ENCODE measurements around the gene SLC52A3. TPM values are rescaled to one million over a fixed set of nuclear protein-coding genes. Genes with fewer than 3 reads are reported as not detected.

SLC52A3 gene
- total RNA-seq, 1 experiment from 2014 or later, result 4.2 TPM

- no peaks in the 10 kb centered on the region for H3K9me2 ChIP-seq (replicated peaks; ENCODE audit: low read length)
- H3K4me3 ChIP-seq (ENCODE audit: low read length), result no peak overlapping the region
- H3K9ac ChIP-seq (ENCODE audit: low read length), result no peak overlapping the region
- H3K36me3 ChIP-seq (ENCODE audit: low read depth, low read length), result peaks cover 14% of the 10 kb centered on the region
- H3K4me1 ChIP-seq (ENCODE audit: insufficient read depth, low read length), result no peaks in the 10 kb centered on the region
- H3K79me2 ChIP-seq (ENCODE audit: low read length), result no peaks in the 10 kb centered on the region
- H2AFZ ChIP-seq (ENCODE audit: low read length), result no peak overlapping the region
- no peaks in the 10 kb centered on the region for H3F3A ChIP-seq (ENCODE audit: low read length, unreplicated experiment)
- no peaks in the 10 kb centered on the region for H3K27me3 ChIP-seq (ENCODE audit: low read length)
- H3K9me3 ChIP-seq (ENCODE audit: low read length), result no peaks in the 10 kb centered on the region
- no peak overlapping the region for H3K27ac ChIP-seq (ENCODE audit: low read length)
- H4K20me1 ChIP-seq (ENCODE audit: low read length), result no peaks in the 10 kb centered on the region
- TF ChIP-seq EZH2phosphoT487 (IDR thresholded peaks at IDR 0.05; ENCODE audit: borderline replicate concordance, low read length), result no peak
- TF ChIP-seq CTCF (conservative IDR thresholded peaks at IDR 0.05; ENCODE audit: low read depth, low read length), result peak; percentile 82
- no peak for TF ChIP-seq EZH2 (IDR thresholded peaks at IDR 0.05; ENCODE audit: low read length, unreplicated experiment)
- no peak for ATAC-seq
- CTCF ChIA-PET, result no interaction called here
- POLR2A ChIA-PET (ENCODE audit: unreplicated experiment), result no interaction called here
- intact Hi-C loops (cut with micrococcal nuclease), result no loop called here
- H3K4me2 ChIP-seq (ENCODE audit: low read length), result no peak overlapping the region
- no peak for DNase-seq
- no TSS peak for BruUV-seq (replicated peaks)
These were observed 7.4 kb downstream of the SLC52A3 start for GRCh38 chr20:760751-761417.

GRCh38 chr20:757506-757905, 10.8 kb downstream of the SLC52A3 start:
- H3K36me3 ChIP-seq (ENCODE audit: low read depth, low read length), result peaks cover 9% of the 10 kb centered on the region
- intact Hi-C loops (cut with micrococcal nuclease), result no loop called here
- peaks cover 5% of the 10 kb centered on the region; the same call in 1 of the 2 replicates for H3K4me1 ChIP-seq (ENCODE audit: insufficient read depth, low read length)
- ChIA-PET CTCF (no interaction called here), POLR2A (ENCODE audit: unreplicated experiment) (no interaction called here)
- BruUV-seq (replicated peaks), result no TSS peak
- ATAC-seq (no peak), DNase-seq (no peak)
- H3K27me3 ChIP-seq (ENCODE audit: low read length), result no peaks in the 10 kb centered on the region
- no peak overlapping the region for H3K27ac ChIP-seq (ENCODE audit: low read length)
- H3K4me3 ChIP-seq (ENCODE audit: low read length), result no peak overlapping the region
- H3K9me3 ChIP-seq (ENCODE audit: low read length), result no peaks in the 10 kb centered on the region
- TF ChIP-seq EZH2 (IDR thresholded peaks at IDR 0.05; ENCODE audit: low read length, unreplicated experiment), result no peak
- H4K20me1 ChIP-seq (ENCODE audit: low read length), result no peaks in the 10 kb centered on the region
- H3K9ac ChIP-seq (ENCODE audit: low read length), result no peak overlapping the region
- no peaks in the 10 kb centered on the region for H3K9me2 ChIP-seq (replicated peaks; ENCODE audit: low read length)
- H3K79me2 ChIP-seq (ENCODE audit: low read length), result no peaks in the 10 kb centered on the region
- no peaks in the 10 kb centered on the region for H3F3A ChIP-seq (ENCODE audit: low read length, unreplicated experiment)
- H2AFZ ChIP-seq (ENCODE audit: low read length), result no peak overlapping the region
- no peak overlapping the region for H3K4me2 ChIP-seq (ENCODE audit: low read length)

- TF ChIP-seq EZH2 (IDR thresholded peaks at IDR 0.05; ENCODE audit: low read length, unreplicated experiment) (no peak), EZH2phosphoT487 (IDR thresholded peaks at IDR 0.05; ENCODE audit: borderline replicate concordance, low read length) (no peak), CTCF (conservative IDR thresholded peaks at IDR 0.05; ENCODE audit: low read depth, low read length) (no peak)
- H2AFZ ChIP-seq (ENCODE audit: low read length), result no peak overlapping the region
- no peak for DNase-seq
- no peak overlapping the region for H3K9ac ChIP-seq (ENCODE audit: low read length)
- intact Hi-C loops (cut with micrococcal nuclease), result no loop called here
- H3K9me3 ChIP-seq (ENCODE audit: low read length), result no peaks in the 10 kb centered on the region
- ATAC-seq, result no peak
- H3K79me2 ChIP-seq (ENCODE audit: low read length), result no peaks in the 10 kb centered on the region
- H3K4me3 ChIP-seq (ENCODE audit: low read length), result no peak overlapping the region
- ChIA-PET CTCF (interaction anchor here (0.6 kb wide), 1 partner anchor 202 kb away, joined by 3 read pairs; no protein-coding TSS in a partner anchor), POLR2A (ENCODE audit: unreplicated experiment) (no interaction called here)
- peaks cover 1% of the 10 kb centered on the region for H3K36me3 ChIP-seq (ENCODE audit: low read depth, low read length)
- no peak overlapping the region for H3K4me2 ChIP-seq (ENCODE audit: low read length)
- no peaks in the 10 kb centered on the region for H3K27me3 ChIP-seq (ENCODE audit: low read length)
- no peaks in the 10 kb centered on the region for H4K20me1 ChIP-seq (ENCODE audit: low read length)
- H3K9me2 ChIP-seq (replicated peaks; ENCODE audit: low read length), result no peaks in the 10 kb centered on the region
- BruUV-seq (replicated peaks), result no TSS peak
- no peaks in the 10 kb centered on the region for H3F3A ChIP-seq (ENCODE audit: low read length, unreplicated experiment)
- H3K4me1 ChIP-seq (ENCODE audit: insufficient read depth, low read length), result peaks cover 5% of the 10 kb centered on the region; the same call in 1 of the 2 replicates
- H3K27ac ChIP-seq (ENCODE audit: low read length), result no peak overlapping the region
These were observed 12.4 kb downstream of the SLC52A3 start for GRCh38 chr20:755941-756340.

Measured in PC-3 (cell line).